ENCODE measurements around the gene ARHGEF17. TPM values are rescaled to one million over a fixed set of nuclear protein-coding genes. Genes with fewer than 3 reads are reported as not detected.

The ARHGEF17 gene
- polyA plus RNA-seq, 6 donors from 2014 or later, result not detected

- ATAC-seq (ENCODE audit: low read depth in 2 of 2) (no peak), DNase-seq (no peak)
- Mint-ChIP-seq H3K4me1 (peaks cover 24 to 40% (median 38%) of the 10 kb centered on the region in 3 donors), H3K27ac (peak overlapping the region in 2 of 6 donors; percentile 38 to 57), H3K9me3 (no peaks in the 10 kb centered on the region), H3K27me3 (peaks cover 11 to 23% (median 17%) of the 10 kb centered on the region in 3 donors), H3K36me3 (no peaks in the 10 kb centered on the region), H3K4me3 (no peak overlapping the region)
Observed at GRCh38 chr11:73291781-73292524, 16.1 kb upstream of the ARHGEF17 start.

- Mint-ChIP-seq H3K36me3 (no peaks in the 10 kb centered on the region), H3K27ac (no peak overlapping the region), H3K4me1 (peaks cover 21 to 34% (median 33%) of the 10 kb centered on the region in 3 donors), H3K27me3 (peaks cover 11 to 26% (median 23%) of the 10 kb centered on the region in 3 donors), H3K9me3 (no peaks in the 10 kb centered on the region), H3K4me3 (no peak overlapping the region)
- ATAC-seq (ENCODE audit: low read depth in 2 of 2), result no peak
- DNase-seq, result no peak
Observed at GRCh38 chr11:73292525-73292894, 15.6 kb upstream of the ARHGEF17 start.

GRCh38 chr11:73293356-73293936, 14.6 kb upstream of the ARHGEF17 start:
- Mint-ChIP-seq H3K27me3 (peaks cover 18 to 34% (median 30%) of the 10 kb centered on the region in 3 donors), H3K4me3 (no peak overlapping the region), H3K27ac (peak overlapping the region in 1 of 6 donors; percentile 65), H3K9me3 (no peaks in the 10 kb centered on the region), H3K4me1 (peaks cover 13 to 25% (median 24%) of the 10 kb centered on the region in 3 donors), H3K36me3 (no peaks in the 10 kb centered on the region)
- no peak for DNase-seq
- no peak for ATAC-seq (ENCODE audit: low read depth in 2 of 2)

- H3K4me1 Mint-ChIP-seq, result peaks cover 5 to 13% (median 13%) of the 10 kb centered on the region in 3 donors
Observed at GRCh38 chr11:73294604-73295003, 13.5 kb upstream of the ARHGEF17 start.

GRCh38 chr11:73295241-73295995, 12.7 kb upstream of the ARHGEF17 start:
- Mint-ChIP-seq H3K27ac (no peak overlapping the region), H3K36me3 (no peaks in the 10 kb centered on the region)

More at GRCh38 chr11:73294604-73295003, 13.5 kb upstream of the ARHGEF17 start:
- Mint-ChIP-seq H3K27me3 (peaks cover 19 to 34% (median 30%) of the 10 kb centered on the region in 3 donors), H3K27ac (no peak overlapping the region), H3K36me3 (no peaks in the 10 kb centered on the region), H3K4me3 (no peak overlapping the region), H3K9me3 (no peaks in the 10 kb centered on the region)
- ATAC-seq (ENCODE audit: low read depth in 2 of 2) (no peak), DNase-seq (no peak)

GRCh38 chr11:73295996-73296318, 12.1 kb upstream of the ARHGEF17 start:
- Mint-ChIP-seq H3K4me1 (peaks cover 4 to 6% (median 5%) of the 10 kb centered on the region in 3 donors), H3K36me3 (no peaks in the 10 kb centered on the region), H3K27ac (no peak overlapping the region), H3K9me3 (no peaks in the 10 kb centered on the region), H3K4me3 (no peak overlapping the region), H3K27me3 (peaks cover 22 to 40% (median 38%) of the 10 kb centered on the region in 3 donors)
- ATAC-seq (ENCODE audit: low read depth in 2 of 2), result no peak
- no peak for DNase-seq

More at GRCh38 chr11:73295241-73295995, 12.7 kb upstream of the ARHGEF17 start:
- peak; percentile 91 to 97 for ATAC-seq (ENCODE audit: low read depth in 2 of 2)
- peaks cover 20 to 37% (median 33%) of the 10 kb centered on the region in 3 donors for H3K27me3 Mint-ChIP-seq
- no peak overlapping the region for H3K4me3 Mint-ChIP-seq
- H3K9me3 Mint-ChIP-seq, result no peaks in the 10 kb centered on the region
- H3K4me1 Mint-ChIP-seq, result peaks cover 4 to 7% (median 6%) of the 10 kb centered on the region in 3 donors
- peak; percentile 70 for DNase-seq

- peaks cover 4 to 6% (median 5%) of the 10 kb centered on the region in 3 donors for H3K4me1 Mint-ChIP-seq
- no peaks in the 10 kb centered on the region for H3K36me3 Mint-ChIP-seq
- H3K9me3 Mint-ChIP-seq, result no peaks in the 10 kb centered on the region
- ATAC-seq (ENCODE audit: low read depth in 2 of 2) (no peak), DNase-seq (no peak)
- peaks cover 22 to 40% (median 39%) of the 10 kb centered on the region in 3 donors for H3K27me3 Mint-ChIP-seq
- H3K4me3 Mint-ChIP-seq, result no peak overlapping the region
- peak overlapping the region in 1 of 6 donors; percentile 22 for H3K27ac Mint-ChIP-seq
Observed at GRCh38 chr11:73296501-73297230, 11.4 kb upstream of the ARHGEF17 start.

- ATAC-seq (ENCODE audit: low read depth in 2 of 2), result no peak
- H3K4me1 Mint-ChIP-seq, result peaks cover 4 to 6% (median 5%) of the 10 kb centered on the region in 3 donors
- H3K4me3 Mint-ChIP-seq, result no peak overlapping the region
- no peak for DNase-seq
- H3K36me3 Mint-ChIP-seq, result no peaks in the 10 kb centered on the region
- H3K9me3 Mint-ChIP-seq, result no peaks in the 10 kb centered on the region
- no peak overlapping the region for H3K27ac Mint-ChIP-seq
- H3K27me3 Mint-ChIP-seq, result peaks cover 22 to 43% (median 42%) of the 10 kb centered on the region in 3 donors
Observed at GRCh38 chr11:73297231-73297590, 10.9 kb upstream of the ARHGEF17 start.

- Mint-ChIP-seq H3K4me3 (peak overlapping the region in 1 of 8 donors; percentile 62), H3K4me1 (peaks cover 4 to 6% (median 5%) of the 10 kb centered on the region in 3 donors), H3K27me3 (peaks cover 24 to 47% (median 42%) of the 10 kb centered on the region in 3 donors), H3K36me3 (no peaks in the 10 kb centered on the region), H3K27ac (peak overlapping the region in 1 of 6 donors; percentile 19), H3K9me3 (no peaks in the 10 kb centered on the region)
- no peak for ATAC-seq (ENCODE audit: low read depth in 2 of 2)
- no peak for DNase-seq
Observed at GRCh38 chr11:73297702-73298101, 10.4 kb upstream of the ARHGEF17 start.

GRCh38 chr11:73298233-73298632, 9.8 kb upstream of the ARHGEF17 start:
- Mint-ChIP-seq H3K27ac (no peak overlapping the region), H3K9me3 (no peaks in the 10 kb centered on the region), H3K27me3 (peaks cover 23 to 47% (median 42%) of the 10 kb centered on the region in 3 donors), H3K4me1 (peaks cover 4 to 6% (median 5%) of the 10 kb centered on the region in 3 donors), H3K36me3 (no peaks in the 10 kb centered on the region), H3K4me3 (no peak overlapping the region)
- no peak for DNase-seq
- no peak for ATAC-seq (ENCODE audit: low read depth in 2 of 2)

GRCh38 chr11:73299751-73300150, 8.3 kb upstream of the ARHGEF17 start:
- Mint-ChIP-seq H3K4me1 (peaks cover 4 to 6% (median 5%) of the 10 kb centered on the region in 3 donors), H3K9me3 (no peaks in the 10 kb centered on the region), H3K27ac (no peak overlapping the region), H3K36me3 (no peaks in the 10 kb centered on the region), H3K27me3 (peaks cover 29 to 39% (median 32%) of the 10 kb centered on the region in 3 donors), H3K4me3 (no peak overlapping the region)
- ATAC-seq (ENCODE audit: low read depth in 2 of 2) (no peak), DNase-seq (no peak)

- peaks cover 11 to 17% (median 14%) of the 10 kb centered on the region in 3 donors for H3K4me1 Mint-ChIP-seq
- no peak for ATAC-seq (ENCODE audit: low read depth in 2 of 2)
- peaks cover 19 to 39% (median 33%) of the 10 kb centered on the region in 3 donors for H3K27me3 Mint-ChIP-seq
- peak overlapping the region in 3 of 6 donors; percentile 25 to 38 (median 29) for H3K27ac Mint-ChIP-seq
- H3K4me3 Mint-ChIP-seq, result peak overlapping the region; percentile 51 to 97 (median 92)
- H3K9me3 Mint-ChIP-seq, result no peaks in the 10 kb centered on the region
- no peak for DNase-seq
- H3K36me3 Mint-ChIP-seq, result peaks cover 0 to 8% of the 10 kb centered on the region in 2 donors
Observed at GRCh38 chr11:73306069-73306841, 1.8 kb upstream of the ARHGEF17 start.

Measured in naive B cell (primary cell).